Neutrophil (primary cell): ENCODE measurements around the gene RAB5A.
"Not testable (repeated sequence)": the region's sequence is repeated elsewhere in the genome, so short reads cannot be mapped to it uniquely, and the experiment has no call there.

ENCODE experiments used
- H3K27ac ChIP-seq: fragments of 200-600 bp; sonication (generic); 2 replicates; pipeline ENCODE4 v1.5.1; 2016; ENCODE audit warnings: mild to moderate bottlenecking, moderate library complexity
- H3K27me3 ChIP-seq: fragments of 200-600 bp; sonication (generic); 2 replicates; pipeline ENCODE4 v1.6.0; 2016; ENCODE audit warnings: mild to moderate bottlenecking
- H3K36me3 ChIP-seq: fragments of 200-600 bp; sonication (generic); 2 replicates; pipeline ENCODE4 v1.5.1; 2017
- H3K4me1 ChIP-seq, 2 experiments: fragments of 200-600 bp in 1 of 2; sonication (generic) in 1 of 2; 1 replicate in 1 of 2; 2 replicates in 1 of 2; pipeline versions ENCODE4 v1.5.1 to v1.6.1; 2013 to 2016; ENCODE audit warnings: low read depth in 1 of 2, low read length in 1 of 2, mild to moderate bottlenecking in 1 of 2, moderate library complexity in 1 of 2; ENCODE audit not compliant: control insufficient read depth in 1 of 2, insufficient read depth in 1 of 2
- H3K4me3 ChIP-seq, 2 experiments: fragments of 200-600 bp in 1 of 2; sonication (generic) in 1 of 2; 1 replicate in 1 of 2; 2 replicates in 1 of 2; pipeline ENCODE4 v1.5.1; 2013 to 2016; ENCODE audit warnings: low read depth in 1 of 2, low read length in 1 of 2, mild to moderate bottlenecking in 1 of 2, moderate library complexity in 1 of 2
- H3K9me3 ChIP-seq: fragments of 200-600 bp; sonication (generic); 2 replicates; pipeline ENCODE4 v1.5.1; 2016
- CTCF ChIP-seq: fragments of 200-600 bp; sonication (generic); IDR thresholded peaks from 2 replicates; pipeline ENCODE4 v1.5.1; 2016; ENCODE audit warnings: antibody characterized with exemption

Gene RAB5A

DNA sequence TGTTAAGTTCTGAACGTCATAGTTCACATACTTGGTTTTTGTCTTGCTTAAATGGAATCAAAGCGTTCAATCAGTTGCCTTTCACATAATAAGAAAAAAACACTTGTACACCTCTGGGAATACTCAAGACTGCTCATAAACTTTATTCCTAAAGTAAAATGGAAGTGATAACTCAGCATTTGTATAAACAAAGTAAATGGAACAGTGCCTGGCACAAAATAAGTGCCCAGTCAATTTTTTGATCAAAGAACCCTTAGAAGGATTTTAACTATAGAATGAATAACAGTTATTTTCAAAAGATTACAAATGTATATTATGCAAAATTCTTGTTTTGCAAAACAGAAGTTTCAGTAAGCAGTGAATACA, 1.3 kb downstream of the RAB5A start:
- Histone ChIP-seq H3K4me1 (peaks cover 26 to 34% of the 10 kb centered on the region in 2 experiments), H3K4me3 (peak overlapping the region; percentile 85 to 97), H3K27ac (peak overlapping the region; percentile 97), H3K9me3 (no peaks in the 10 kb centered on the region), H3K36me3 (peaks cover 24% of the 10 kb centered on the region), H3K27me3 (no peaks in the 10 kb centered on the region)
- no peak for TF ChIP-seq CTCF

GRCh38 chr3:19950316-19950715, 3.4 kb downstream of the RAB5A start:
- Histone ChIP-seq H3K9me3 (no peaks in the 10 kb centered on the region), H3K36me3 (peaks cover 45% of the 10 kb centered on the region), H3K4me1 (peaks cover 26 to 34% of the 10 kb centered on the region in 2 experiments), H3K27ac (no peak overlapping the region), H3K4me3 (no peak overlapping the region), H3K27me3 (no peaks in the 10 kb centered on the region)
- TF ChIP-seq CTCF = no peak

GRCh38 chr3:19954676-19955075, 7.8 kb downstream of the RAB5A start:
- peaks cover under 1 to 6% of the 10 kb centered on the region in 2 experiments for H3K4me1 ChIP-seq
- no peaks in the 10 kb centered on the region for H3K9me3 ChIP-seq
- H3K27me3 ChIP-seq = no peaks in the 10 kb centered on the region
- H3K36me3 ChIP-seq = peaks cover 68% of the 10 kb centered on the region
- no peak for TF ChIP-seq CTCF
- H3K27ac ChIP-seq = no peak overlapping the region
- H3K4me3 ChIP-seq = no peak overlapping the region

DNA sequence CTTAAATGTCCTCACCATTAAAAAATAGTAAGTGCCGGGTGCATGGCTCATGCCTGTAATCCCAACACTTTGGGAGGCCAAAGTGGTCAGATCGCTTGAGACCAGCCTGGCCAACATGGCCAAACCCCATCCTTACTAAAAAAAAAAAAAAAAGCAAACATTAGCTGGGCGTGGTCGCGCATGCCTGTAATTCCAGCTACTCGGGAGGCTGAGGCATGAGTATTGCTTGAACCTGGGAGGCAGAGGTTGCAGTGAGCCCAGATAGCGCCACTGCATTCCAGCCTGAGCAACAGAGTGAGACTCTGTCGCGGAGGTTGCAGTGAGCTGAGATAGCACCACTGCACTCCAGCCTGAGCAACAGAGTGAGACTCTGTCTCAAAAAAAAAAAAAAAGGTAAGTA, 10.5 kb downstream of the RAB5A start:
- not testable (repeated sequence) for H3K9me3 ChIP-seq, H3K27ac ChIP-seq, H3K4me1 ChIP-seq, H3K4me3 ChIP-seq, H3K27me3 ChIP-seq
- peaks cover 63% of the 10 kb centered on the region for H3K36me3 ChIP-seq

DNA sequence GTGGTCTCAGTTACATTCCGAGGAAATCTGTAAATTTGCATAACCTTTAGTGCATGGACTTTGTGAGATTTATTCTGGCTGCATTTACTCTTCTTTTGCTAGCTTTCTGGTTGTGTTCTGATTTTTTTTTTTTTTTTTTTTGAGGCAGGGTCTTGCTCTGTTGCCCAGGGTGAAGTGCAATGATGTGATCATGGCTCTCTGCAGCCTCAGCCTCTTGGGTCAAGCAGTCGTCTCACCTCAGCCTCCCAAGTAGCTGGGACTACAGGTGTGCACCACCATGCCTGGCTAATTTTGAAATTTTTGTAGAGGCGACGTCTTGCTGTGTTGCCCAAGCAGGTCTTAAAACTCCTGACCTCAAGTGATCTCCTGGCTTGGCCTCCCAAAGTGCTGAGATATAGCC, 12.6 kb downstream of the RAB5A start:
- H3K4me3 ChIP-seq = no peak overlapping the region
- H3K9me3 ChIP-seq = no peaks in the 10 kb centered on the region
- H3K27ac ChIP-seq = no peak overlapping the region
- H3K27me3 ChIP-seq = no peaks in the 10 kb centered on the region
- peaks cover 49% of the 10 kb centered on the region for H3K36me3 ChIP-seq
- TF ChIP-seq CTCF = no peak
- peaks cover 7 to 8% of the 10 kb centered on the region in 2 experiments for H3K4me1 ChIP-seq

- no peak for TF ChIP-seq CTCF
- Histone ChIP-seq H3K4me3 (no peak overlapping the region), H3K27ac (no peak overlapping the region), H3K9me3 (no peaks in the 10 kb centered on the region), H3K36me3 (peaks cover 37% of the 10 kb centered on the region), H3K4me1 (peaks cover 8 to 11% of the 10 kb centered on the region in 2 experiments), H3K27me3 (no peaks in the 10 kb centered on the region)
Measured at GRCh38 chr3:19960696-19961095, 13.8 kb downstream of the RAB5A start.
